GM18861 (cell line): Measurements from ENCODE around the gene SLC25A11.
"Not testable (repeated sequence)": the region's sequence is repeated elsewhere in the genome, so short reads cannot be mapped to it uniquely, and the experiment has no call there.

Source experiments
- ATAC-seq: cut with Tn5 transposase; IDR thresholded peaks from one replicate; pipeline ENCODE4 v1.9.1; 2021; ENCODE audit not compliant: unreplicated experiment

SLC25A11 gene

GRCh38 chr17:4920351-4921048 is 19.3 kb downstream of the SLC25A11 start:
- ATAC-seq, result no peak

- ATAC-seq, result no peak
These were observed 20.3 kb downstream of the SLC25A11 start for GRCh38 chr17:4919511-4920047.

- not testable (repeated sequence) for ATAC-seq
These were observed 25.3 kb downstream of the SLC25A11 start for GRCh38 chr17:4914551-4914950.

- ATAC-seq, result no peak
These were observed 25.9 kb downstream of the SLC25A11 start for GRCh38 chr17:4913994-4914393.

- ATAC-seq, result no peak
These were observed 30.9 kb downstream of the SLC25A11 start for GRCh38 chr17:4908711-4909496.

GRCh38 chr17:4908301-4908700 is 31.5 kb downstream of the SLC25A11 start:
- ATAC-seq, result no peak

GRCh38 chr17:4906642-4907041 is 33.2 kb downstream of the SLC25A11 start:
- not testable (repeated sequence) for ATAC-seq

- ATAC-seq, result no peak
These were observed 36.6 kb downstream of the SLC25A11 start, which contains the start of gene CHRNE for GRCh38 chr17:4903051-4903818. Gene CHRNE (minus strand): TSS chr17:4903098. CDS start chr17:4903063, 35 bp downstream.

- ATAC-seq, result no peak
These were observed 37.3 kb downstream of the SLC25A11 start for GRCh38 chr17:4902540-4902939.

GRCh38 chr17:4901648-4902344 is 38.0 kb downstream of the SLC25A11 start:
- no peak for ATAC-seq

GRCh38 chr17:4901108-4901647 is 38.7 kb downstream of the SLC25A11 start:
- ATAC-seq, result no peak

- no peak for ATAC-seq
These were observed 39.4 kb downstream of the SLC25A11 start for GRCh38 chr17:4900231-4901107.

GRCh38 chr17:4899341-4900230 is 40.3 kb downstream of the SLC25A11 start, which contains the start of gene C17orf107:
Gene C17orf107 (plus strand): TSS chr17:4899536. CDS start chr17:4899763, 227 bp downstream.
- ATAC-seq, result no peak

- ATAC-seq, result no peak
These were observed 40.9 kb downstream of the SLC25A11 start for GRCh38 chr17:4898927-4899326.

GRCh38 chr17:4898351-4898750 is 41.5 kb downstream of the SLC25A11 start:
- no peak for ATAC-seq

GRCh38 chr17:4897785-4898184 is 42.1 kb downstream of the SLC25A11 start:
- ATAC-seq, result no peak

- no peak for ATAC-seq
These were observed 42.6 kb downstream of the SLC25A11 start for GRCh38 chr17:4897198-4897687.
